ENCODE results near the gene COL6A1. TPM values are rescaled to one million over a fixed set of nuclear protein-coding genes. Genes with fewer than 3 reads are reported as not detected.

The COL6A1 gene
- polyA plus RNA-seq, 1 of the 3 experiments (the other 2 are of a cell fraction), result 107 TPM

DNA sequence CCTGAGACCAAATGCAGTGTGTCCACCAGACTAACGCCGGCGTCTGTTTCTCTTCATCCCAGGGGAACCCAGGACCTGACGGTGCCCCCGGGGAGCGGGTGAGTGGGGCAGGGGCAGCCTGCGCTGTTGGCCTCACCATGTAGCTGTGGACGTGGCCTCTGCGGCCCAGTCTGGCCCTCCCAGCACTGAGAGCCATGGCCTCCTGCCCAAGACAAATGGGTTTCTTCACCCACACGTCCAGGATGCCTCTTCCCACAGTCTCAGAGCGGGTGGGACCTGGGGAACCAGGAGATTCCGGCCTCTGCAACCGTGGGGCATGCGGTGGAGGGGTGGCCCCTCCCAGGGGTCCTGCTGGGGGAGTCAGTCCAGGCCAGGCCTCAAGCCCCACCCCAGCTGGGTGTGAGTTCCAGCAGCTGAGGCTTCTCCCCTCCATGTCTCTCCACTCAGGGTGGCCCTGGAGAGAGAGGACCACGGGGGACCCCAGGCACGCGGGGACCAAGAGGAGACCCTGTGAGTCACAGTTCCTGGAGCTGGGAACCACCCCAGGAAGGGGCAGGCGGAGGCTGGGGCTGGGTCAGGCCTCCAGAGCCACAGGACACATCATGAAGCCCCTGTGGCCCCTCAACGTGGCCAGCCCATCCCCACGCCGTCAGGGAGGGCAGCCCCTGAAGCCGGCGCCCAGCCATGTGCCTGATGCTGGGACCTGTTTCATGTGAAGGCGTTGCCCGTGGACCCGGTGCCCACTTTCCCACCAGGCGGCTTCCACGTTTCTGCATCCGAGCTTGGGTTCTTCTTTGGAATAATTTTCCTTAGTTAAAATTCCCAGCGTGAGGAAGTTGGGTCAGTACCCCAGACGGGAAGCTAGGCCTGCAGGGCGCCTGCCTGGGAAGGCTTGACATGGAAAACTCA is 11.0 kb downstream of the COL6A1 start:
- ChIA-PET CTCF (interaction anchor here (1.3 to 1.7 kb wide), 2 partner anchors 22 to 28 kb away, joined by 3 to 5 read pairs; no protein-coding TSS in a partner anchor), POLR2A (no interaction called here)
- Histone ChIP-seq H3K4me1 (ENCODE audit: control insufficient read depth in 1 of 2, insufficient read depth in 2 of 2, low read depth in 1 of 2, low read length in 1 of 2) (no peaks in the 10 kb centered on the region), H3K4me3 (ENCODE audit: low read depth in 2 of 2, low read length in 1 of 2) (no peak overlapping the region), H3K79me2 (ENCODE audit: insufficient read depth) (no peaks in the 10 kb centered on the region), H2AFZ (ENCODE audit: low read depth) (no peak overlapping the region), H3K9me3 (no peaks in the 10 kb centered on the region), H3K27me3 (ENCODE audit: insufficient read depth) (no peaks in the 10 kb centered on the region), H3K27ac (ENCODE audit: low read depth in 2 of 2, low read length in 1 of 2) (no peak overlapping the region), H3K9me2 (no peaks in the 10 kb centered on the region), H3K4me2 (no peak overlapping the region), H3K36me3 (replicated peaks in 1 of 2; ENCODE audit: control insufficient read depth in 1 of 2, insufficient read depth in 2 of 2, low read length in 1 of 2) (peaks cover 0 to 22% of the 10 kb centered on the region in 2 experiments), H3F3A (replicated peaks; ENCODE audit: insufficient read depth) (no peaks in the 10 kb centered on the region), H4K20me1 (ENCODE audit: insufficient read depth) (no peaks in the 10 kb centered on the region), H3K9ac (no peak overlapping the region)
- DNase-seq, result no peak
- TF ChIP-seq, protein P1, sequence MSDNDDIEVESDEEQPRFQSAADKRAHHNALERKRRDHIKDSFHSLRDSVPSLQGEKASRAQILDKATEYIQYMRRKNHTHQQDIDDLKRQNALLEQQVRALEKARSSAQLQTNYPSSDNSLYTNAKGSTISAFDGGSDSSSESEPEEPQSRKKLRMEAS (IDR thresholded peaks at IDR 0.05; ENCODE audit: low read depth), result no peak
- TF ChIP-seq TCF12 (IDR thresholded peaks at IDR 0.05), result no peak
- TF ChIP-seq, protein P2, sequence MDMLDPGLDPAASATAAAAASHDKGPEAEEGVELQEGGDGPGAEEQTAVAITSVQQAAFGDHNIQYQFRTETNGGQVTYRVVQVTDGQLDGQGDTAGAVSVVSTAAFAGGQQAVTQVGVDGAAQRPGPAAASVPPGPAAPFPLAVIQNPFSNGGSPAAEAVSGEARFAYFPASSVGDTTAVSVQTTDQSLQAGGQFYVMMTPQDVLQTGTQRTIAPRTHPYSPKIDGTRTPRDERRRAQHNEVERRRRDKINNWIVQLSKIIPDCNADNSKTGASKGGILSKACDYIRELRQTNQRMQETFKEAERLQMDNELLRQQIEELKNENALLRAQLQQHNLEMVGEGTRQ (IDR thresholded peaks at IDR 0.05; ENCODE audit: borderline replicate concordance, low read depth, low read length), result no peak
- no peak for TF ChIP-seq NRF1 (IDR thresholded peaks at IDR 0.05; ENCODE audit: low read depth, low read length)
- no peak for TF ChIP-seq EP300 (IDR thresholded peaks at IDR 0.05; ENCODE audit: borderline replicate concordance in 1 of 2, low read depth in 1 of 2, low read length in 1 of 2)
- no peak for TF ChIP-seq CHD2 (IDR thresholded peaks at IDR 0.05; ENCODE audit: low read length, partially characterized antibody)
- TF ChIP-seq YY1 (IDR thresholded peaks at IDR 0.05; ENCODE audit: low read depth), result no peak
- TF ChIP-seq, protein P3, sequence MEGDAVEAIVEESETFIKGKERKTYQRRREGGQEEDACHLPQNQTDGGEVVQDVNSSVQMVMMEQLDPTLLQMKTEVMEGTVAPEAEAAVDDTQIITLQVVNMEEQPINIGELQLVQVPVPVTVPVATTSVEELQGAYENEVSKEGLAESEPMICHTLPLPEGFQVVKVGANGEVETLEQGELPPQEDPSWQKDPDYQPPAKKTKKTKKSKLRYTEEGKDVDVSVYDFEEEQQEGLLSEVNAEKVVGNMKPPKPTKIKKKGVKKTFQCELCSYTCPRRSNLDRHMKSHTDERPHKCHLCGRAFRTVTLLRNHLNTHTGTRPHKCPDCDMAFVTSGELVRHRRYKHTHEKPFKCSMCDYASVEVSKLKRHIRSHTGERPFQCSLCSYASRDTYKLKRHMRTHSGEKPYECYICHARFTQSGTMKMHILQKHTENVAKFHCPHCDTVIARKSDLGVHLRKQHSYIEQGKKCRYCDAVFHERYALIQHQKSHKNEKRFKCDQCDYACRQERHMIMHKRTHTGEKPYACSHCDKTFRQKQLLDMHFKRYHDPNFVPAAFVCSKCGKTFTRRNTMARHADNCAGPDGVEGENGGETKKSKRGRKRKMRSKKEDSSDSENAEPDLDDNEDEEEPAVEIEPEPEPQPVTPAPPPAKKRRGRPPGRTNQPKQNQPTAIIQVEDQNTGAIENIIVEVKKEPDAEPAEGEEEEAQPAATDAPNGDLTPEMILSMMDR (IDR thresholded peaks at IDR 0.05), result no peak
- TF ChIP-seq FOSL2 (IDR thresholded peaks at IDR 0.05; ENCODE audit: borderline replicate concordance, low read depth), result no peak
- no peak for TF ChIP-seq RFX5 (IDR thresholded peaks at IDR 0.05; ENCODE audit: low read length)
- TF ChIP-seq FOXM1 (IDR thresholded peaks at IDR 0.05; ENCODE audit: low read depth), result no peak
- TF ChIP-seq ELF1 (IDR thresholded peaks at IDR 0.05), result no peak
- no peak for TF ChIP-seq TEAD4 (IDR thresholded peaks at IDR 0.05; ENCODE audit: borderline replicate concordance, insufficient read depth)
- WGBS (ENCODE audit: low lambda C conversion rate), result 95% methylated on average over 10 of the region's 32 CpGs
